Adipose tissue (tissue), 3 donors: ENCODE measurements around the gene PSG4. TPM values are rescaled to one million over a fixed set of nuclear protein-coding genes. Genes with fewer than 3 reads are reported as not detected.
"Not testable (repeated sequence)": the region's sequence is repeated elsewhere in the genome, so short reads cannot be mapped to it uniquely, and the experiment has no call there.

Experiments used
- H3K27ac ChIP-seq: one replicate; pipeline ENCODE4 v1.5.1; 2013; ENCODE audit warnings: low read depth, low read length
- WGBS, 3 donors: extraction: QIAGEN DNeasy Blood & Tissue Kit; methylation state at CpG; one replicate each; pipeline ENCODE4 v1.1.7; 2013; 5-methylcytosine and 5-hydroxymethylcytosine counted together
- polyA plus RNA-seq, 3 donors: library from polyadenylated mRNA; stranded (reverse); fragments of 200-250 nt; gene quantifications; one replicate each; pipeline ENCODE4 v1.2.3, GENCODE V29; 2013
- donor health status: healthy with polysubstance abuse.
- donor health status: Bipolar disorder and iron deficiency.
- donor health status: healthy.

The PSG4 gene
- under 1 TPM in 1 of 3 donors, not detected in 2; 0.09 TPM for polyA plus RNA-seq

DNA sequence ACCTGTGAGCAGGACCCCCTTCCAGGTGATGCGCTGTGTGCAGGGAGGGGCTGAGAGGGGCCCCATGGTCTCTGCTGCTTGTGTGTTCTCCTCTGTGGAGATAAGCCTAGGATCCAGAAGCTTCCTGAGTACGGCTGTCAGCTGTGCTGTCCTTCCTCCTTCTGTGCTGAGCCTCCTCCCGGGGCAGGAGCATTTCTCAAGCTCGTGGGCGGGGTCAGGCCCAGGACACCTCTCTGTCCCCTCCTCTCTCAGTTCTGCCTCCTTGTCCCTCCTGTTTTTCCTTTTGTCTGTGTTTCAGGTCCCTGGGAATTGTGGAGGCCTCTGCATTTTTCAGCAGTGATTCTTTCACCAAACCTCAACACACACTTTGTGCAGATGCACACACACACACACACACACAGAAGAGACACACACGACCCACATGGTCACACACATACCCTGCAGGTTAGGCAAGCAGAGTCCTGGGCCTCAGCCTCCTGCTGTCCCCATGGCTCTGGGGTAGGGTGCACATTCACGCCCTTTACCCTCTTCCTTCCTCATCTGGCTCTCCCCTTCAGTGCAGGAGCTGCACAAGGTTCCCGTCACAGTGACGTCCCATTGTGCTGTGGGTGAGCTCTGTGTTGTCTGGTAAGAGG is at the start of gene PSG4:
PSG4 (minus strand) TSS at position 168 of the 635 bp plus-strand sequence; CDS start at position 66, 102 bp downstream.
- WGBS, 3 donors = 36 to 62% (median 55%) methylated on average over 8 to 9 of the region's 9 CpGs

DNA sequence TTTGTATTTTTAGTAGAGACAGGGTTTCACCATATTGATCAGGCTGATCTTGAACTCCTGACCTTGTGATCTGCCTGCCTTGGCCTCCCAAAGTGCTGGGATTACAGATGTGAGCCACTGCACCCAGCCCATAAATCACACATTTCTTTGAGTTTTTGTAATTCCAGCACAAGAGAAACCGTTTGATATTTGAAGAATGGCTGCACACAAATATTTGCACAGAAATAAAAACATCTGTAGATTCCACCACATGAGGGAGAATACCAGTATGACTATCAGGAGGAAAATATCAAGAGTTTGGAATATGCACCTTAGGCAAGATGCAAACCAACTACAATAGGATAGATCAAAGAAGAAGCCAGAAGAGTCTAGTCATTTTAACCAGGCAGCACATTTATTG is 46.0 kb upstream of the PSG4 start:
- not testable (repeated sequence) for H3K27ac ChIP-seq
- WGBS, 3 donors = 20 to 40% (median 30%) methylated on average over 1 of the region's 1 CpG

More for the DNA sequence above, at the start of gene PSG4:
- not testable (repeated sequence) for H3K27ac ChIP-seq

DNA sequence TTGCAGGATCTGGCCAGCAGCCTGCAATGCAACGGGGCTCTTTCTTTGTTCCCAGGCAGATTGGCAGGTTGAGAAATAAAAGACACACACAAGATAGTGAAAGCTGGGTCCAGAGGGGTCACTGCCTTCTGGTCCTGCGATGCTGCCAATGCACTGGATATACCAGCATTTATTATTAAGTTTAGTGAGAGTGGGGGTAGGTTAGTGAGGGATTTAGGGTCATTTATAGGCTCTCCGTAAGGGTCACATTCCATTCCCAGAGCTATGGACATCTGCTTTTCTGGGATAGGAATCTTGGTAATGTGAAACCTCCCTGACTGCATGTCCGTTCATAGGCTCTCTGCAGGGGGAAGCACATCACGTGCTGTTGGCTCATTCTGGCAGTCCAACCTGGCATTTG is 44.9 kb upstream of the PSG4 start:
- WGBS, 3 donors = 38 to 63% (median 55%) methylated on average over 3 to 4 of the region's 5 CpGs
- H3K27ac ChIP-seq = not testable (repeated sequence)

DNA sequence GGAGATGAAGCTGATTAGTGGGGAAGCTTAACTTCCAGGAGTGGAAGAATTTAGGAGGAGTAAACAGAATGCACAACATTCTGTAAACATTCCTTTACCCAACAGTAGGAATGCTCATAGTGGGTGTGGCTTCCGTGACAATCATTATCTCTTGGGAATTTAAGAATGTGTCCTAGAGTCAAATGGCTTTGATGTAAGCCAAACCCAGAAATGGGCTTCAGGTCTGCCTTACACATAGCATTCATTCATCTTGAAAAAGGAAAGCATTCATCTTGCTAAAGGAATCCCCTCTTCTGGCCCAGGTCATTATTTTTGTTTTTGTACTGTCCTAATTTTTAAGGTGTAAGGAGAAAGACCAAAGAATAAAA is 43.2 kb upstream of the PSG4 start:
- not testable (repeated sequence) for H3K27ac ChIP-seq
- WGBS, 3 donors = 69 to 88% (median 73%) methylated on average over 1 of the region's 1 CpG

DNA sequence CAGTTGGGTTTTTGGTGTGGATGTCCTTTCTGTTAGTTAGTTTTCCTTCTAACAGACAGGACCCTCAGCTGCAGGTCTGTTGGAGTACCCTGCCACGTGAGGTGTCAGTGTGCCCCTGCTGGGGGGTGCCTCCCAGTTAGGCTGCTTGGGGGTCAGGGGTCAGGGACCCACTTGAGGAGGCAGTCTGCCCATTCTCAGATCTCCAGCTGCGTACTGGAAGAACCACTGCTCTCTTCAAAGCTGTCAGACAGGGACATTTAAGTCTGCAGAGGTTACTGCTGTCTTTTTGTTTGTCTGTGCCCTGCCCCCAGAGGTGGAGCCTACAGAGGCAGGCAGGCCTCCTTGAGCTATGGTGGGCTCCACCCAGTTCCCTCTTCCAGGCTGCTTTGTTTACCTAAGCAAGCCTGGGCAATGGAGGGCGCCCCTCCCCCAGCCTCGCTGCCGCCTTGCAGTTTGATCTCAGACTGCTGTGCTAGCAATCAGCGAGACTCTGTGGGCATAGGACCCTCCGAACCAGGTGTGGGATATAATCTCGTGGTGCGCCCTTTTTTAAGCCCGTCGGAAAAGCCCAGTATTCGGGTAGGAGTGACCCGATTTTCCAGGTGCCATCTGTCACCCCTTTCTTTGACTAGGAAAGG is 41.9 kb upstream of the PSG4 start:
- WGBS, 3 donors = 74 to 86% (median 82%) methylated on average over 12 to 13 of the region's 13 CpGs
- H3K27ac ChIP-seq = not testable (repeated sequence)

DNA sequence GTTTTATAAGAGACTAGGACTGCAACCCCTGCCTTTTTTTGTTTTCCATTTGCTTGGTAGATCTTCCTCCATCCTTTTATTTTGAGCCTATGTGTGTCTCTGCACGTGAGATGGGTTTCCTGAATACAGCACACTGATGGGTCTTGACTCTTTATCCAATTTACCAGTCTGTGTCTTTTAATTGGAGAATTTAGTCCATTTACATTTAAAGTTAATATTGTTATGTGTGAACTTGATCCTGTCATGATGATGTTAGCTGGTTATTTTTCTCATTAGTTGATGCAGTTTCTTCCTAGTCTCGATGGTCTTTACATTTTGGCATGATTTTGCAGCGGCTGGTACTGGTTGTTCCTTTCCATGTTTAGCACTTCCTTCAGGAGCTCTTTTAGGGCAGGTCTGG is 40.4 kb upstream of the PSG4 start:
- not testable (repeated sequence) for H3K27ac ChIP-seq
- WGBS, 3 donors = 80 to 85% (median 84%) methylated on average over 1 to 3 of the region's 3 CpGs

DNA sequence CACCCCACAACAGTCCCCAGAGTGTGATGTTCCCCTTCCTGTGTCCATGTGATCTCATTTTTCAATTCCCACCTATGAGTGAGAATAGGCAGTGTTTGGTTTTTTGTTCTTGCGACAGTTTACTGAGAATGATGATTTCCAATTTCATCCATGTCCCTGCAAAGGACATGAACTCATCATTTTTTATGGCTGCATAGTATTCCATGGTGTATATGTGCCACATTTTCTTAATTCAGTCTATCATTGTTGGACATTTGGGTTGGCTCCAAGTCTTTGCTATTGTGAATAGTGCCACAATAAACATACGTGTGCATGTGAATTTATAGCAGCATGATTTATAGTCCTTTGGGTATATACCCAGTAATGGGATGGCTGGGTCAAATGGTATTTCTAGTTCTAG is 36.8 kb upstream of the PSG4 start:
- H3K27ac ChIP-seq = not testable (repeated sequence)
- 79 to 90% (median 88%) methylated on average over 2 of the region's 2 CpGs for WGBS, 3 donors

DNA sequence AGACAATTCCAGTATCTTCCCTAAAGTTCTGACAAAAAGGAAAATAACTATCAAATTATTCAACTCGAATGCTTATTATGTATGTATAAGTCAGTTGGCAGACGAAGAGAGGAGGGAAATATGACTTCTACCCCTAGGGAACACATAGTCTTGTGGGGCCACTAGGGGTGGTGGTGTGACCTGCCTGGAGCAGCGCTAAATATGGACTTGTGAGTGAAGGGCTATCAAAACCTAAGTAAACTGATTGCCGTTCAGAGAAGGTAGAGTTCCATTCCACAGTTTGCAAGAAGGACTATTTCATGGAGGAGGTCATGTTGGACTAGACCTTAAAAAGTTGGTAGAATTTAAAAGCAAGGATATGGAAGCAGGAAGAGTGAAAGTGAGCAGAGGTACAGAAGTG is 32.8 kb upstream of the PSG4 start:
- H3K27ac ChIP-seq = not testable (repeated sequence)
- WGBS, 3 donors = 73 to 79% (median 73%) methylated on average over 3 to 4 of the region's 4 CpGs

DNA sequence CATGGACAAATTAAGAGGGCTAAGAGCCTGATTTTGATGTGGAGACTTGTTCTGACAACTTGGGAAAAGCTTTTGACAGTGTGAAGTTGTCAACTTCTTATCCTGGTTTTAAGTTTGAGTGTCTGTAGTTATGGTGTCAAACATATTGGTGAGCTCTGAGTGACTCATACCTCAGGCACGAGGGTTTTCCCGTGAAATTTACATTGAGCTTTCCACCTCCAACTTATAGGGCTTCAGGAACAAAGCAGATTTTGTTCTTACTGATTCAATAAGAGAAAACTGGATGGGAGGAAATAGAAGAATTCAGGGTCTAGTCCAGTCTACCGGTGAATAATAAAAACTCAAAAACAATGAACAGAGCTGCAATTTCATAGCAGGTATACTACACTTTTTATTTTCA is 30.2 kb upstream of the PSG4 start:
- not testable (repeated sequence) for H3K27ac ChIP-seq
- 60 to 79% (median 78%) methylated on average over 3 of the region's 3 CpGs for WGBS, 3 donors

DNA sequence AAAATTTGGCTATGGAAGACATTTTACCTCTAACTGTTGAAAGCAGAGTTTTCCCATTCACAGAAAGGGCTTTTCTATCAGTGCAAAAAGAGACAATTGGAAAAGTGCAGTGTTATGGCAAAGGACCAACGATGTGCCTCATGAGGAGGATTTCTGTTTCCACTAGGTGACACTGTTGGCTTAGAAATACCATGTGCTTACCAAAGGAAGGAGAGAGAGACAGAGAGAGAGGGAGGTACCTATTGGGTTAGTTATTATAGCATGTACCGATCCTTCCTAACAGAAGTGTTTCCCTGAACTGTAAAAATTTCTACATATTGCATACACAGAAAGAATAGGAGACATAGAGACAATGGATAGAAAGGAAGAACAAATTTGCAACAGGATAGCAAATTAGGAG is 23.9 kb upstream of the PSG4 start:
- WGBS, 3 donors = 68 to 89% (median 84%) methylated on average over 2 of the region's 2 CpGs
- no peak overlapping the region for H3K27ac ChIP-seq

DNA sequence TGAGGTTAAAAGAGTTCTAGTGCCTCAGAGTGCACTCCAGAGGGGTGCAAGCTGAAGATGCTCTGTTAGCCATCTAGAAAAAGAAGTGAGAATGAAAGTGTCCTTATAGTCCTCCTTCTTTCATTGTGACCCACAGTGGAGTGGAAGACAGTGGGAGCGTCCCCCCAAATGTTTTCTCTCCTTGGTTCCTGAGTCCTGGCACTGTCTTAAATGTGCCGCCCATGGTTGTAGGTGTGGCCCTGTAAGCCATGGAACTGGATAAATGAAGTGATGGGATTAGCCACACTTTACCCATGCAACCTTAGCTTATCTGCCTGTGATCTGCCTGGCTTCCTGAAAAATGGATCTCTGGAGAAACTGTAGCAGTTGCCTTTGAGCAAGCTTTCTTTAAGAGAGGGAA is 23.3 kb upstream of the PSG4 start:
- H3K27ac ChIP-seq = not testable (repeated sequence)
- 70 to 80% (median 74%) methylated on average over 2 of the region's 2 CpGs for WGBS, 3 donors

DNA sequence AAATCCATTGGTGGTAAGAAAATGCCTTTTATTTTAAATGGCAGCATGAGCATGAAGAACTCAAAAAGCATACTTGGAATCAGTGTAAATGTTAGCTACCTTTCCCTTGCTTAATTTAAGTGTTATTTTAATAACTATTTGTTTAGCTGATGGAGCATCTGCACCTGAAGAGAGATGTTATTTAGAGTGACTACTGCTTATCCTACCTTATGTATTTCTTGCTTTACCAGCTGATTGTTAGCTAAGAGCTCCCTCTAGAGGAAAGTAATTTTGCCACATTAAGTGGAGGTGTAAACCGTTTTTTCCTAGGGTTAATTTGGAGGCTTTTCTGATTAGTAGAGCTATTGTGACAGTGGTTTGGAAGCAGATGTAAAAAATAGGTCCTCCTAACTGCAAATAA is 21.5 kb upstream of the PSG4 start:
- WGBS, 3 donors = 48 to 79% (median 77%) methylated on average over 1 of the region's 1 CpG
- not testable (repeated sequence) for H3K27ac ChIP-seq

DNA sequence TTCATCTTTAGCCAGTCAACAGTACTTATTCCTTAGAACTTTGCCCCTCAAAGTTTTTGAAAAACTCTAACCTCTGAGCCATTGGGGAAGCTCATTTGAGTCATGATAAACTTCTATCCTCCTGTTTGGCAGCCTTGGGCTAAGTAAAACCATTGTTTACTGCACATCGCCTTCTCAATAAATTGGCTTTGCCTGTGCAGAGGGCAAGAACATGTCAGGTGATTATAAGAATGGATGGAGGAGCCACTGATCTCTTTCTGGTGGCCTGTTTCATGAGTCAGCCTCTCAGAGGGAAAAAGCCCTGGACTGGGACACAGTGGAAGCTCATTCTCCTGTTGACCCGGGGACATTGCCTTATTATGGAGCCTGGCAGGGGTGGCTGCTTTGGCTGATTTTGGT is 19.4 kb upstream of the PSG4 start:
- H3K27ac ChIP-seq = no peak overlapping the region
- WGBS, 3 donors = 88 to 94% (median 88%) methylated on average over 2 of the region's 2 CpGs

DNA sequence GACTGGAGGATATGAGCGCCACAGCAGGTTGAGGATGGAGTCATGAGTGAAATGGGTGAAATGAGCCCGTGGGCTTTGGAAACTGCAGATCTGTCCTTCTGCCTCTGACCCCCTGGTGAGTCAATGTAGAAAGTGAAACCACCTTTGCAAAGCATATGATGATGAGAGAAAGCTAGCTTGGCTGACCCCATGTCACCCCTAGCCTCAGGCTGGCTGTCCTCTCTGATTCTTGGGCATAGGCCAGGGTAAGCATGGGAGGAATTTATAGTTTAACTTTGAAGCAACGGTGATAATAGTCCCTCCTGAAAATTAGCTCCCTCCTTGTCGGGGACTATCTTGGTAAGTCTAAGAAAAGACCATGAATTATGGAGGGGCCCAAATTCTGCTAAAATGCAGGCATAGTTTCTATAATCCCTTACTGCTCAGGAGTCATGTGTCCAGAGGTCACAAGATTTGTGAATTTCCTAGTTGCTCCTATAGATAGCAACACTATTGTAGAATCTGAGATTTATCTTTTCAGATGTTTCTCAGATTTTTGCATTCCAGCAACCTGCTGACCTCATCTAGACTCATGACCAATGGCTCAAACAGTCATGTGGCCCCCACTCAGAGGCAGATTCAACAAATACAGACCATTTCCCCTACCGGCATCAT is 18.9 kb upstream of the PSG4 start:
- not testable (repeated sequence) for H3K27ac ChIP-seq
- WGBS, 3 donors = 70 to 77% (median 73%) methylated on average over 5 of the region's 5 CpGs

DNA sequence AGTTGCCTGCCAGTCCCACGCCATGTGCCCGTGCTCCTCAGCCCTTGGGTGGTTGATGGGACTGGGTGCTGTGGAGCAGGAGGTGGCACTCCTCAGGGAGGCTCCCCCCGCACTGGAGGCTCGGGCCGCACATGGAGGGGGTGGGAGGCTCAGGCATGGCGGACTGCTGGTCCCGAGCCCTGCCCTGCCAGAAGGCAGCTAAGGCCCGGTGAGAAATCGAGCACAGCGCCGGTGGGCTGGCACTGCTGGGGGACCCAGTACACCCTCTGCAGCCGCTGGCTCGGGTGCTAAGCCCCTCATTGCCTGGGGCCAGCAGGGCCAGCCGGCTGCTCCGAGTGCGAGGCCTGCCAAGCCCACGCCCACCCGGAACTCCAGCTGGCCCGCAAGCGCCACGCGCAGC is 16.5 kb upstream of the PSG4 start:
- H3K27ac ChIP-seq = not testable (repeated sequence)
- 83 to 96% (median 94%) methylated on average over 15 to 22 of the region's 22 CpGs for WGBS, 3 donors

DNA sequence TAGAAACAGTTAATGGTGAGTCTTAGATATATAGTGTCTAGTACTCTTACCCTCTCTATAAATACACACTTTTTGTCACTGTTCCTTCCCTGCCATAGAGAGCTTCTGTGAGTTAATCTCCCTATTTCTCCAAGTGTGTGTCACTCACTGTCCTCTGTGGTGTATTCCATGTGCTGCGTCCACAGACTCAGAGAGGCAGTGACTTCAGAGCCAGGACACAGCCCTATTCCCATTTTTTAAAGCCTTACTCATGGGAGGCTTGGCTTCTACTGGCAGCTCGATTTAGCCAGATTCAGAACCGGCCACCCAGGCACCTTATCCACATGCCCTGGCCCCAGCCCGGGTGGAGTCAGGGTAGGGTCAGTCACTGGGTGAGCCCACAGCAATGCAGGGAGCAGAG is 13.7 kb upstream of the PSG4 start:
- H3K27ac ChIP-seq = not testable (repeated sequence)
- WGBS, 3 donors = 59 to 88% (median 82%) methylated on average over 4 of the region's 4 CpGs

DNA sequence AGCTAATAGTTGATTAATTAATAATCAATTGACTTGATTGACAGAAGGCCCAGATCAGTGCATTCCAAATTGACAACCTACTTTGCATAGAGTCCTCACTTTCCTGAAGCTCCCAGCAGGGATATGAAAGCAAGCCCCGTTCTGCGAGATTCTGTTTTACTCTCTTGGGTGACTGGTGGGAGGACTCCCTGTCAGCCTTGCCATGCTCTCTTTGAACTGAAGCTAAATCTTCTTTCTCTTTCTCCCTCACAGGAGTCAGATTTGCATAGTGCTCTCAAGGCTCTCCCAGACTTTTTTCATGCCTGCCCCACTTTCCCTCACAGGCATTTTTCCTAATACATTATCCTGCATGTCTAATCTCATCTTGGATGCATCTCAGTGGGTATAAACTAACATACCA is 10.4 kb upstream of the PSG4 start:
- H3K27ac ChIP-seq = not testable (repeated sequence)
- WGBS, 3 donors = 21 to 36% (median 22%) methylated on average over 2 of the region's 2 CpGs

DNA sequence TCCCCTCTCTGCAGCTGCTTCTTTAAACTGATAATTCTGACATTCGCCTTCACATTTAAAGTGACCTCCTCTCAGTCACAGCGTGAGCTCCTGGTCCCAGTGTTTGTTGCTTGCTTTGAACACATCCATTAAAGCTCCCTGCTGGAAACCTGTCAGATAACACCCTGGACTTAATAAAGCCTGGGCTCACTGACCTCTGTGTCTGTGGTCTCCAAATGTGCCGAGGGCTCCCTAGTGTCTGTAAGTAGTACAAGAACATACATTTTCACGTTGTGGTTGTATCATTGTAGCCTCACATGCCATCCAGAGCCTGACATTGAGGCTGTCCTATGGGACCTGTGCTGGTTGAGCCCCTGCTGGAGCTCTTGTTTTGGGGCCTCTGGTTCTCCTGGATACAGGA is 2.6 kb upstream of the PSG4 start:
- 32 to 58% (median 56%) methylated on average over 4 of the region's 4 CpGs for WGBS, 3 donors
- no peak overlapping the region for H3K27ac ChIP-seq

DNA sequence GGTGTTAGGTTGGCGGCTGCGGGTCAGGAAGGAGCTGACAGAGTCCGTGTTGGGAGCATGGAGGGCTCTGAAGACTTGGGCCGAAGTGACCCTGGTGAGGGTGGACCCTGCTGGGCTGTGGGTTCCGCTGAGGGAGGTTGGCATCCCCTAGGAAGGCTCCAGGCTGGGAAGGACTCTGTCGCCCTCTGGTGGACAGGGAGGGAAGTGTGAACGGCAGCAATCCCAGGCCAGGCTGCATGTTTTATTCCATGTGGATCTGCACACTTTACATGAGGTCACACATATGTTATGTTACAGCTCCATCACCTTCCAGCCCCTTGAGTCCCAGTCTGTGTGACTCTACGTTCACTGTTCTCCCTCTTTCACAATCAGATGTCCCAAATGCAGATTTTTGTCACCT is 1.7 kb upstream of the PSG4 start:
- whole genome bisulfite sequencing, 3 donors = 44 to 60% (median 46%) methylated on average over 6 to 8 of the region's 8 CpGs
- H3K27ac ChIP-seq = not testable (repeated sequence)

DNA sequence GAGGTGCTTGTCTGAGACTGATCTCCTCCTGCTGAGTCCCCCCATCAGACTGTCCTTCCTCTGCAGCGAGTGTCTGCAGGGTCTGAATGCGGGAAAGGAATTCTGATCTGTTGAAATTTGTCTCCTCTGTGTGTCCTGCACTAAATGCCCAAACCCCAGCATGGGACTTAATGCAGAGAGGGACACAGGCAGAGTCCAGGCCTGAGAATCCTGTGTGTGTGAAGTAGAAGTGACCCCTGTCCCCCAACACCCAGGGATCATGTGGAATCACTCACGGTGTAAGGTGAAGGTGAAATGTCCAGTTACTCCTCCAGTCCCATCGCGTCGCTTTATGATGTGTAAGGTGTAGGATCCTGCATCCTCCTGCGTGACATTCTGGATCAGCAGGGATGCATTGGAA is 1.8 kb downstream of the PSG4 start:
- WGBS, 3 donors = 73 to 91% (median 90%) methylated on average over 7 of the region's 7 CpGs

More for the DNA sequence above, 1.8 kb downstream of the PSG4 start:
- H3K27ac ChIP-seq = not testable (repeated sequence)
